Kidney epithelial cell (primary cell): ENCODE data around the gene FAT2. TPM values are rescaled to one million over a fixed set of nuclear protein-coding genes. Genes with fewer than 3 reads are reported as not detected.

Experiments used
- DNase-seq: peaks from one replicate; pipeline ENCODE4 v3.0.0-alpha.2; 2010; ENCODE audit warnings: low read depth
- H3K27me3 ChIP-seq: 2 replicates; pipeline ENCODE4 v1.6.0; 2011; ENCODE audit warnings: low read length; ENCODE audit not compliant: control insufficient read depth, insufficient read depth
- H3K36me3 ChIP-seq: 2 replicates; pipeline ENCODE4 v1.5.1; 2011; ENCODE audit warnings: low read length; ENCODE audit not compliant: control insufficient read depth, insufficient read depth
- H3K4me3 ChIP-seq: 2 replicates; pipeline ENCODE4 v1.5.1; 2011; ENCODE audit warnings: low read depth, mild to moderate bottlenecking, control low read depth, low read length
- CTCF ChIP-seq: IDR thresholded peaks from 2 replicates; pipeline ENCODE4 v1.5.1; 2011; ENCODE audit warnings: mild to moderate bottlenecking, moderate library complexity, low read length, control low read depth, inconsistent platforms; ENCODE audit not compliant: insufficient read depth, poor library complexity, severe bottlenecking
- total RNA-seq: library from RNA; depleted of rRNA; stranded (reverse); fragments of >200 nt; gene quantifications from 2 replicates; pipeline ENCODE4 v1.2.3, GENCODE V29; 2015

Gene FAT2
- total RNA-seq, 1 donor from 2014 or later: 0.58 TPM

GRCh38 chr5:151570058-151570457 is 21.1 kb downstream of the FAT2 start:
- DNase-seq: peak; percentile 38
- no peak for TF ChIP-seq CTCF
- Histone ChIP-seq H3K4me3 (no peak overlapping the region), H3K27me3 (no peaks in the 10 kb centered on the region), H3K36me3 (no peaks in the 10 kb centered on the region)

- Histone ChIP-seq H3K36me3 (no peaks in the 10 kb centered on the region), H3K27me3 (no peaks in the 10 kb centered on the region), H3K4me3 (no peak overlapping the region)
- DNase-seq: peak; percentile 92
- no peak for TF ChIP-seq CTCF
These were observed 21.7 kb downstream of the FAT2 start for GRCh38 chr5:151569132-151570046.

- Histone ChIP-seq H3K4me3 (no peak overlapping the region), H3K27me3 (no peaks in the 10 kb centered on the region), H3K36me3 (no peaks in the 10 kb centered on the region)
- TF ChIP-seq CTCF: no peak
- no peak for DNase-seq
These were observed 23.1 kb downstream of the FAT2 start for GRCh38 chr5:151568036-151568435.

- H3K36me3 ChIP-seq: no peaks in the 10 kb centered on the region
- no peak for TF ChIP-seq CTCF
- H3K27me3 ChIP-seq: no peaks in the 10 kb centered on the region
- no peak overlapping the region for H3K4me3 ChIP-seq
- DNase-seq: no peak
These were observed 25.2 kb downstream of the FAT2 start for GRCh38 chr5:151565971-151566370.

GRCh38 chr5:151562019-151562707 is 29.0 kb downstream of the FAT2 start:
- TF ChIP-seq CTCF: no peak

GRCh38 chr5:151557951-151558350 is 33.2 kb downstream of the FAT2 start:
- Histone ChIP-seq H3K4me3 (no peak overlapping the region), H3K27me3 (peaks cover 2% of the 10 kb centered on the region), H3K36me3 (no peaks in the 10 kb centered on the region)
- TF ChIP-seq CTCF: no peak
- no peak for DNase-seq

More at GRCh38 chr5:151562019-151562707, 29.0 kb downstream of the FAT2 start:
- no peak for DNase-seq
- Histone ChIP-seq H3K36me3 (no peaks in the 10 kb centered on the region), H3K4me3 (no peak overlapping the region), H3K27me3 (peaks cover 2% of the 10 kb centered on the region)
